ENCODE data around the gene C6orf132.
A peak's percentile ranks its signal among the peaks of the same experiment; 100 is the strongest.

Gene C6orf132

DNA sequence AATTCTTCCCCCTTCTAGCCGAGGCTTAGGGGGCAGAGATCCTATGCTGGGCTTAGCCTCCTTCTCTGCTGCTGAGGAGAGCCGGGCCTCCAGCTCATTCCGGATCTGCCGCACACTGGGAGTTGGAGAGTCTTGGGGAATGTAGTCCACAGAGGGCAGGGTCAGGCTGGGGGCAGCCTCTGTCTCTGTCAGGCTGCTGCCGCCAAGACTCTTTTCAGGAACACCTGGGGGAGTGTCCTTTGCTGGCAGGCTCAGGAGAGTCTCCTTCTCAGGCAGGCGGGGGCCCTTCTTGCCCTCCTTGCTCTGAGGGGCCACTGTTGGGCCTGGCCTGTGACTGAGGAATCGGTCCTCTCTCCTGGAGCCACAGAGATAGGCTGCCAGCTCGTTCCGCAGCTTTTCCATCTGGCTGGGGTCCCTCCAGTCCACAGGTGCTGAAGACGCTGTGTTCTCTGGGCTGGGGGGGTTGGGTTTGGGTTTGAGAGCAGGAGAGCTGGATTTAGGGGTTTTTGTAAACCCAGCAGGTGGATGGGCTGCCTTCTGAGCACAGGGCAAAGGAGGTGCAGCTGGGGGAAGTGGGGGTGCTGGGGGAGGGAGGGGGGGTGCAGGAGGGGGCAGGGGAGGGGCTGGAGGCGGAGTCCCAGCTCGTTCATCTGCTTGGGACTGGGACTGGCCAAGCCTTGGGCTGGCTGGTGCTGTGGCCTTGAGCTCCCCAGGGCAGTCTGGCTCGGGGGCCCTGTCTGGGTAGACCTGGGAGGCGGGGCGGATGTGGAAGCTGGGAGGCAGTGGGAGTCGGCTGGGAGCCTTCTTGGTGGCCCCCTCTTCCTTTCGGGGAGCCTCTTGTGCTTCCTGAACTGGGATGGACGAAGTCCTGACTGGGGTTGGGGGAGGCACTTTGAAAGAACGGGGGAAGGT is 36.1 kb downstream of the C6orf132 start:
- DNase-seq (ENCODE audit: low read depth, low spot score) = no peak

GRCh38 chr6:42105709-42106108 is 36.7 kb downstream of the C6orf132 start:
- H3K27ac ChIP-seq = no peak overlapping the region
- DNase-seq (ENCODE audit: low read depth, low spot score) = no peak

More for the DNA sequence above, 36.1 kb downstream of the C6orf132 start:
- no peak overlapping the region for H3K27ac ChIP-seq

DNA sequence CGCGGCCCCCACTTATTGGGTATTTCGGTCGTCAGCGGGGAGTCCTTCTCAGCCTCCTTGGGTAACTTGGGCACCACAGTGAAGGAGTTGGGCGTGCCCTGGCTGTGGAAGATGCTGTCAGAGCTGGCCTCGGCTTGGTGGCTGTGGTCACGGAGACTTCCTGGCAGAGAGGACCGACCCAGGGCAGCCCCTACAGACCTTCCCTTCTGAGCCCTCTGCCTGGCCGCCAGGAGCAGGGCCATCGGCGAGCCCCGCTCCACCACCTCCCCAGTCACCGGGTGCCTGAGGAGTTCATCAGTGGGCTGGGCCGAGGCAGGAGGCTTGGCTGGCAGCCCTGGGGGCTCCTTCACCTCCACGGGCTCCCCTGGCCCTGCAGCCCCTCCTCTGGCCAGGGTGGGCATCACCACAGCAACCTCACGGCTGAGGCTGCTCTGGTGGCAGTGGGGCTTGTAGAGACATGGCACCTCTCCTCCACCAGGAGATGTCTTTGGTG is 37.2 kb downstream of the C6orf132 start:
- no peak for DNase-seq (ENCODE audit: low read depth, low spot score)
- no peak overlapping the region for H3K27ac ChIP-seq

GRCh38 chr6:42104804-42105125 is 37.7 kb downstream of the C6orf132 start:
- H3K27ac ChIP-seq = no peak overlapping the region
- DNase-seq (ENCODE audit: low read depth, low spot score) = no peak

DNA sequence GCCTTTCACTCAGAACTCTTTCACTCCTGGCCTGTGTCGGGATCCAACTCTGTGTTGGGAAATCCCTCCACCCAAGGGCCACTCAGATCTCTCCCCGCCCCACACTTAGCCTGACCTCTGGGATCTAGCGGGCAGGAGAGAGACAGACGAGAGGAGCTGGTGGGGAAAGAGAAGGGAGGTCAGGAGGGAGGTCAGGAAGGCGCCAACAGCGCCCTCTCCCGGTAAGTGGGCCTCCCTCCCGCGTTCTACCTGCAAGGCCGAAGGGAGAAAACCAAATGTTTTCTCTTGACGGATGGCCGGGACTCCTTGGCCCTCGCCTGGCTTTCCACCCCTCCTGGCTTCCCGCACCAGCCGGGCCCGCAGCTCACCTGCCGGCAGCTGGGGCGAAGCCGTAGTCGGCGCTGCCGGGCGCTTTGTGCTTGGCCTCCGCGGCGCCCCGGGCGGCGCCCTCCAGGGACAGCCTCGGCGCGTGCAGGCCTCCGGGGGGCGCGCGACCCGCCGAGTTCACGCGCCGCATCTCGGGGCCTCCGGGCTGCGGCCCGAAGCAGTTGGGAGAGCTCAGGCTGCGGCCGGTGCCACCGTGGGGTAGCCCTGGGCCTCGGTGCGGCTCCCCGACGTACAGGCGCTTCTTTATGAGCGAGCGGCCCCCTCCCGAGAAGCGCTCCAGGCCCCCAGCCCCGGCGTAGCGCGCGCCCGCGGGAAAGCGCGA is 38.2 kb downstream of the C6orf132 start:
- DNase-seq (ENCODE audit: low read depth, low spot score) = no peak
- H3K27ac ChIP-seq = peak overlapping the region; percentile 92

GRCh38 chr6:42103753-42104094 is 38.7 kb downstream of the C6orf132 start:
- H3K27ac ChIP-seq = peak overlapping the region; percentile 92
- no peak for DNase-seq (ENCODE audit: low read depth, low spot score)

- DNase-seq (ENCODE audit: low read depth, low spot score) = no peak
- H3K27ac ChIP-seq = peak overlapping the region; percentile 92
Observed at GRCh38 chr6:42103216-42103615, 39.2 kb downstream of the C6orf132 start.

DNA sequence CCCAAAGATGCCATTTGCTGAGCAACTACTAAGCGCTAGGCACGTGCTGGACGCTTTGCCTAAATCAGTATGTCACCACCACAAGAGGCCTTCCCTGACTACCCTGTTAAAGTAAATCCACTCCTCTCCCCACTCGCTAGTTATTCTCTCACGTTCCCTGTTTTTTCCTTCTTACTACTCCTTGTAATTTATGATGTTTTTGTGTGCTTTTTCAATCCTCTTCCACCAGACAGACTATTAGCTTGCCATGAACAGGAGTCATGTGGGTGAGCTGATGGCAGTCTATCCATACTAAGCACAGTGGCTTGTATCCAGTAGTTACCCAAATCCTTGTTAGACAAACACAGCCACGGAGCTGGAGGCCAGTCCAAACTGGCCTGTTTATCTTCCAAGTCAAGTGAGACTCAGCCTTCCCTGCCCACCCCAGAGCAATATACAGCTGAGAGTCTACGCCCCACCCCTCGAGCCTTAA is 41.2 kb downstream of the C6orf132 start:
- DNase-seq (ENCODE audit: low read depth, low spot score) = no peak
- H3K27ac ChIP-seq = peak overlapping the region; percentile 92

DNA sequence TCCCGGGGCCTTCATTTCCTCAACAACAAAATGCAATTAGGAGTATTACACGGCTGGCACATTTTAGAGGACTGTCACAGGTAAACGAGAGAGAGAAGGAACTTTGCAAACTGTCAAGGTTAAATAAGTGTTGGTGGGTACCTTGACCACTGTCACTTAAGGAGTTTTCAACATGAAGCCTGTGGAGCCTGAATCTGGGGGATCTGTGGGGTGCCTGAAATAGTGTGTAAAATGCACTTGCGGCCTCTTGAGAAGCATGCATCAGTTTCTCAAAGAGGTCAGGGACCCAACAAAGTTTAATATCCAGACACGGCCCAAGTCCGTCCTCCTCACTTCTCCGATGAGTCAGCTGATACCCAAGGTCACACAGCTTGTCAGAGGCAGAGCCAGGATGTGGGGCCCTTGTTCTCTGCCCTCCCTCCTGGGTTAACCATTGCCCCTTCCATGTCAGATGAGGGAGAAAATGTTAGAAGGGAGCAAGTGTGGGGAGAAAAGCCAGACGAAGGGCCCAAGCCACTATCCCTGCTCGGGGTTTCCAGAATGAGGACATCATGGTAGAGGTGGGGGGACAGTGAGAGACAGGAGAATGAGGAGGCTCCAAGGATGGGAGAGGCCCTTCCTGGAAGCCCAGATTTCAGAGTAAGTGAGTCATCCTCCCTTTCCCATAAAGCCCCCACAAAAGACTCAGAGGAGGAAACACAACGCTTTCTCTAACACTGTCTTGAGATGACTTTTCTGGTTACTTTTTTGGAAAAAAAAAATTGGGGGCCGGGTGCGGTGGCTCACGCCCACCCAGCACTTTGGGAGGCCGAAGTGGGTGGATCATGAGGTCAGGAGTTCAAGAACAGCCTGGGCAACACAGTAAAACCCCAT is 42.2 kb downstream of the C6orf132 start:
- no peak for DNase-seq (ENCODE audit: low read depth, low spot score)
- peak overlapping the region; percentile 92 for H3K27ac ChIP-seq

- H3K27ac ChIP-seq = peak overlapping the region; percentile 92
Observed at GRCh38 chr6:42099340-42100028, 42.9 kb downstream of the C6orf132 start.

DNA sequence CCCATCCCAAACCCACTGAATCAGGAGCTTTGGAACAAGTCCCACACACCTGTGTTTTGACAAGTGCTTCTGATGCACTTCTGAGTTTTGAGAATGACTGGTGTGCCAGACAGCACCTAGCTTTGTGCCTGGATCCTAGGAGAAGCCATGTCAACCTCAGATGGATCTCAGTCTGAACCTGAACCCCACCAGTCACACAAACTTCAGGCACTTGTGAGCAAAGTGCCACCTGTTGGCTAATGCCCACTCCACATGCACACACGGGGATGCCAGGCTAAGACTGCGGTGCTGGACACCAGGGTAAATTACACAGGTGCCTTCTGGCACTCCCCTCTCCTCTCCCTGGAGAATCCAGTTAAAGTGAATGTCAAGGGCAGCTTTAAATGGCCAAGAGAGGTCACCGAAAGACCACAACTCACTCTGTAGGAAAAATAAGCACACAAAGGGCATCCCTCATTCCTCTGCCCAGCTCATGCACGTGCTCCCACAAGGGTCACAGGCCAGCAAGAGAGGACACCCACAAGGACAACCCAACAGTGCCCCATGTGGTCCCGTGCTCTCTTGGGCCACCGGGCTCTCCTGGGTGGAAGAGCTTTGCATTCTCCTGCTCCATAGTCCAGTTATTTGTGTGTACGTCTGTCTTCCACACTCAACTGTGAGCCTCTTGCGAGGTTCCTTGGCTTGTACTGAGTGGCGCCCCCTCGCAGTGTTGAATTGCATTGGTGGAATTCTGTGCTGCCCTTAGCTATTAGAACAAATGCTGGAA is 46.5 kb downstream of the C6orf132 start:
- no peak for DNase-seq (ENCODE audit: low read depth, low spot score)
- H3K27ac ChIP-seq = peak overlapping the region; percentile 28

More at GRCh38 chr6:42099340-42100028, 42.9 kb downstream of the C6orf132 start:
- peak; percentile 70 for DNase-seq (ENCODE audit: low read depth, low spot score)

DNA sequence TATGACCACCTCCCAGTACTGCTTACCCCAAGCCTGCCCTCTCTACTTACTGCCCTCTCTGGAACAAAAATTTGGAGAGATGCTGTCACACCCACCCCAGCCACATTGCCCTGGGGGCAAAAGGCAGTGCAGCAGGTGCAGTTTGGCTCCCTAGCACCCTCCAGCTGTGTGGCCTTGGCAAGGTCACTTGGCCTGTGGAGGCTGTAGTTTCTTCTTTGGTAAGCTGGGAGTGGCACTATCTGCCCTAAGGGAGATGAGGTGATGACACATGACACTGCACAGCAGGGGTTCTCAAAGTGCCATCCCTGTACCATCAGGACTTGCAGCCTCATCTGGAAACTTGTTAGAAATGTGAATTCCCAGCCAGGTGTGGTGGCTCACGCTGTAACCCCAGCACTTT is 47.3 kb downstream of the C6orf132 start:
- DNase-seq (ENCODE audit: low read depth, low spot score) = no peak
- H3K27ac ChIP-seq = peak overlapping the region; percentile 28

- DNase-seq (ENCODE audit: low read depth, low spot score) = no peak
- no peak overlapping the region for H3K27ac ChIP-seq
Observed at GRCh38 chr6:42093582-42094329, 48.7 kb downstream of the C6orf132 start.

- no peak overlapping the region for H3K27ac ChIP-seq
- DNase-seq (ENCODE audit: low read depth, low spot score) = no peak
Observed at GRCh38 chr6:42091718-42092023, 50.7 kb downstream of the C6orf132 start.

GRCh38 chr6:42090819-42091717 is 51.4 kb downstream of the C6orf132 start:
- H3K27ac ChIP-seq = no peak overlapping the region
- DNase-seq (ENCODE audit: low read depth, low spot score) = no peak

DNA sequence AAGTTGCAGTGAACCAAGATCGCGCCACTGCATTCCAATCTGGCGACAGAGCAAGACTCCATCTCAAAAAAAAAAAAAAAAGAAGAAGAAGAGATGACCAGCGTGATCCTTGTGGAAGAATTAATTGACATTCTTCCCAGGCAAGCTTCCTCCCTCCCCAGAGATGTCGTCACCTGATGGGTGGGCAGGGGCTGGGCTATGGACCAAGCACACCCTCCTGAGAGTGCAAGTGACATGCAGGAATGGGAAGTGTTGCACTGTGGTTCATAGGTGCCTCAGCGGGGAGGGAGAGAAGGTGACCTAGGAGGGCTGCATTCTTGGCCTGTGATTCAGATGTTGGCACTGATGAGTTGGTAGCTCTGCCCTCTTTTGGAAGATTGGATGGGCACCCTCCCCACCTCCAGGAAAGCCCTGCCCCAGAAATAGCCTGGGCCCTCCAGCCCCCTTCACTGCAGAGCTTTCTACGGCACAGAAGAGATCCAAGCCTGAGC is 54.3 kb downstream of the C6orf132 start:
- no peak for DNase-seq (ENCODE audit: low read depth, low spot score)

More for the DNA sequence above, 54.3 kb downstream of the C6orf132 start:
- H3K27ac ChIP-seq = peak overlapping the region; percentile 61
